RCC 7860 (cell line): ENCODE results near the gene ABCA3.
"Not testable (repeated sequence)": the region's sequence is repeated elsewhere in the genome, so short reads cannot be mapped to it uniquely, and the experiment has no call there.

ENCODE experiments used
- DNase-seq: peaks from one replicate; pipeline ENCODE4 v3.0.0-alpha.2; 2015; ENCODE audit warnings: low spot score
- FAIRE-seq: peaks from 2 replicates; lab custom pipeline; 2012; peaks lifted over from hg19 to GRCh38; lab: Jason Lieb, UNC

The ABCA3 gene

DNA sequence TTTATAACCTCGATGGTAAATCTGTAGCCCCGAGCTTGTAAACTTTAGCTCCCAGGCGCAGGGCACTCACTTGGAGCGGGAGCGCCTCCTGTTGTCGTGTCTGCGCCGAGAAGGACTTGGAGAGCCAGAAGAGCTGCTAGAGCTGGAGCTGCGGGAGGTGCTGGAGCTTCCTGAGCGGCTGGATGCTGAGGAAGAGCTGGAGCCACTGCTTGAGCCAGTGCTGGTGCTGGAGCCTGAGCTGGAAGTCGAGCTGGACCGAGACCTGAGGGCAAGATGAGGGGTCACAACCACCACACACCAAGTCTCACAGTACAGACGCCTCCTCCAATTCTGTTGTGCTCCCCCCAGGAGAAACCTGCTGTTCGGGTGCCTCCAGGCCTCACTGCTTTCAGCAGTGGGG, 77.5 kb downstream of the ABCA3 start:
- not testable (repeated sequence) for DNase-seq, FAIRE-seq

DNA sequence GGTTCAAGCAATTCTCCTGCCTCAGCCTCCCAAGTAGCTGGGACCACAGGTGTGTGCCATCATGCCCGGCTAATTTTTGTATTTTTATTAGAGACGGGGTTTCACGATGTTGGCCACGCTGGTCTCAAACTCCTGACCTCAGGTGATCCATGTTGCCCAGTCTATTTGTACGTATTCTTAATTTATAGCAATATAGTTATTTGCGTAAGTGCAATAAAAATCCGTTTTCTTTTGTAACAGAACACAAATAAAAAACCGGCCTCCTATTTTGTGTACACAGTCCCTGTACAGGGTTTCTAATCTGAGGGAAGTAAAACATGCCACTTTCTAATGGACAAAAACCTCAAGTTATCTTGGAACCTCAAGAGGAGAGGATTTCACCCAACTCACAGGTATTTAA, 80.3 kb downstream of the ABCA3 start:
- FAIRE-seq (no peak), DNase-seq (no peak)

DNA sequence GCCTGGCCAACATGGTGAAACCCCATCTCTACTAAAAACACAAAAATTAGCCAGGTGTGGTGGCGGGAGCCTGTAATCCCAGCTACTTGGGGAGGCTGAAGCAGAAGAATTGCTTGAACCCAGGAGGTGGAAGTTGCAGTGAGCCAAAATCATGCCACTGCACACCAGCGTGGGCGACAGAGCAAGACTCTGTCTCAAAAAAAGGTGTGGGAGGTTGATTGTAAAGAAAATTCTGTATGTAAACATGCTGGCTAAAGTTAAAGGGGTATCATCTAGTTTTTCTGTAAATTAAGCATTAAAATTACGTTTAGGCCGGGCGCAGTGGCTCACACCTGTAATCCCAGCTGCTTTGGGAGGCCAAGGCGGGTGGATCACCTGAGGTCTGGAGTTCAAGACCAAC, 82.0 kb downstream of the ABCA3 start:
- DNase-seq, FAIRE-seq: not testable (repeated sequence)

DNA sequence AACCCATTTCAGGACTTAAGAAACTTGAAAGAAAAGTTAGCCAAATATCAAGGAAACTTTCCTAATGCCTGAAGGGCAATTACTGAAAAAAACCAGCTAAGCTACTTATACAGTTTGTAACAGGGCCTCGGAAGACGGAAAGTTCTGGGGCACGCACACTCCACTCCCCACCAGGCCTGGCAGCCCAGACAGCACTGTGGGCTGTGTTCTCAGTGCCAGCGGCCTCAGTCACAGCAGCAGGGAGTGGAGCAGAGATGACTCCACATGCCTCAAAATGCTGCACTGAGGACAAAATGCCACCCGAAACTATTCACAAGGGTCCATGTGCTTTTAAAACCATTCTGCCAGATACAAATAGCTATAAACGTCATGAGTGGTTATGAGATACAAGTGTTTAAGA, 82.8 kb downstream of the ABCA3 start:
- FAIRE-seq (no peak), DNase-seq (no peak)

DNA sequence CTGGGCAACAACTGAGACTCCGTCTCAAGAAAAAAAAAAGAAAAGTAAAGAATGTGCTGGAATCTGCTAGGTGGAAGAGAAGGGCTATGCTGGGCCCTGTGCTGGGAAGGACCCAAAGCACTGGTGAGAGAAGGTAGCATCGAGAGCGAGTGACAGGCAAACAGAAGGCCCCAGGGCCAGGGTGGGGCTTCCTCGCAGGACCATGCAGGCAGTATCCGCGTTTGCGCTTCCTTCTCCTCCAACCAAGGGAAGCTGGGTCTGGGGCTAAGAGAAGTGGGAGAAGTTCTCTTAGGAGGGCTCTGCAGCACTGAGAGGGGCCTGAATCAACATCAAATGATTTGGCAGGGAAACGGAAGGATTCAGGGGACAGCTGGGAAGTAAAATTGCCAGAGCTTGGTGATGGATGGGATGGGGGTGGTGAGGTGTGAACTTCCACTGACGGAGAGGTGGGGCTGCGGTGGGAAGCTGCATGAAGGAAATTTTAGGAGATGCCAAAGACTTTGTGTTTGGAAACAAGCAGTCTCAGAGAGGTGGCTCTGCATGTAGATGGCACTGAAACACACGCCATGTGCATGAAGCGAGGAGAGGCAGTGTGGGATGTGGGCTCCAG, 83.9 kb downstream of the ABCA3 start:
- no peak for FAIRE-seq
- no peak for DNase-seq

DNA sequence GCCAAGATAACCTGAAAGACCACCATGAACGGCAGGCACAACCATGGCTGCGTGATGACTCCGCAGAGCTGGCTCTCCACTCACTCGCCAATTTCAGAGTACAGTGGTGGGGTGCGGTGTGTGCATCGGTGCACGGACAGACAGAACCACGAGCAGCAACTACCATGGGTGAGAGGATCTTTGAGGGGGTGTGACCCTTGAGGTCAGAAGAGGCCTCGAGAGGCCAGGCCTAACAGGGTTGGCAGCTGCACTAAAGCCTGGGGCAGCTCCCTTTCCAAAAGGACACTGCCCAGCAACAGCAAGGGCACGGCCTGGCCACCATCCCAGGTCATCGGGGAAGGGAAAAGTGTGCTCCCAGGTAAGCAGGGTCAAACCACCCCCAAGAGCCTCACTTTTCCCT, 87.2 kb downstream of the ABCA3 start:
- FAIRE-seq: no peak
- no peak for DNase-seq

DNA sequence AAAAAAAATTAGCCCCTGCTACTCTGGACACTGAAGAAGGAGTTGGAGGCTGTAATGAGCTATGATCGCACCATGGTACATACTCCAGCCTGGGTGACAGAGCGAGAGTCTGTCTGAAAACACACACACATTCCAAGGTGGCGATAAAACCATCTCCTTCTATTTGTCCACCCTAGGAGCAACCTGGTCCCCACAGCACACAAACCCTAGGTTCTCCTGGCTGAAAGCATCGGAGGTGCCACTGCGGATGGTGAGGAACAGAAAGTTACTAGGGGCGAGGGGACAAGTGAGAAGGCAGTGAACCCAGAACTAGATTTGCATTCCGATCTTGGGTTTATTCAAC, 87.8 kb downstream of the ABCA3 start:
- no peak for FAIRE-seq
- DNase-seq: peak; percentile 30

DNA sequence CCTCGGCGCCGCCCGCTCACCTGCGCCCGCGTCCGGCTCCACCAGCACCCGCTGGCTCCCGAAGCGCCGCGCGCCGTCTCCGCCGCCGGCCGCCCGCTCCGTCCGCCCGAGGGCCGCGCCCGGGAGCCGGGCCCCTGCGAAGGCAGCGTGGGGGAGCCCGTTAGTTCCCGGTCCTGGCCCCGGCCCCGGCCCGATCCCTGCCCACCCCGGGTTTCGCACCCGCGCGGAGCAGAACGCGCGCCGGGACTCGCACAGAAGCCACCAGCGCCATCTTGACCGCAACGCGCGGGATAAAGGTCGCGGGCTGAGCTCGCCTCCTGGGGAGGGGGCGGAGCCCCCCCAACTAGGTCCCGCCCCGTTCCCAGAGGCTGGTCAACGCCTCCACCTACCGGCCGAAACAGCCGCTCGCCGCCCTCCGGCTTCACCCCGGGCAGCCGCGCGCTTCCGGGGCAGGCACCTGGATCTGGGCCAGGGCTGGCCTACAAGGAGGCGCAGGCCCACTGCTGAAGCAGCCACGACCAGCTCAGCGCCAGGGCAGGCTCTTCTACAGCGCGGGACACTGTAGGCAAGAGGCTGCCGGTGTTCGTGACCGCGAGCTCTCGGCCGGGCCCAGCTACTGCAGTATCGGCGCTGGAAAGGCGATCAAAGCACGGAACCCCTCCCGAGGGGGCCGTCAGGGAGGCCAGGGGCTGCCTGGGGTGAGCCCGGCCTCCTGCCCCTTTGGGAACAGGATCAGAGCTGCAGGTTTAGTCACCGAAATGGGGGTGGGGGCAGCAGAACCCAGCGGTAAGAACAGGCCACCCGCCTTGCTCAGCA, 89.0 kb downstream of the ABCA3 start, which contains the start of gene ECI1:
Gene ECI1 (minus strand): TSS at position 292 of the 816 bp plus-strand sequence. CDS start 21 bp downstream, at position 271.
- peak; percentile 94 for DNase-seq
- FAIRE-seq: peak; percentile 85

DNA sequence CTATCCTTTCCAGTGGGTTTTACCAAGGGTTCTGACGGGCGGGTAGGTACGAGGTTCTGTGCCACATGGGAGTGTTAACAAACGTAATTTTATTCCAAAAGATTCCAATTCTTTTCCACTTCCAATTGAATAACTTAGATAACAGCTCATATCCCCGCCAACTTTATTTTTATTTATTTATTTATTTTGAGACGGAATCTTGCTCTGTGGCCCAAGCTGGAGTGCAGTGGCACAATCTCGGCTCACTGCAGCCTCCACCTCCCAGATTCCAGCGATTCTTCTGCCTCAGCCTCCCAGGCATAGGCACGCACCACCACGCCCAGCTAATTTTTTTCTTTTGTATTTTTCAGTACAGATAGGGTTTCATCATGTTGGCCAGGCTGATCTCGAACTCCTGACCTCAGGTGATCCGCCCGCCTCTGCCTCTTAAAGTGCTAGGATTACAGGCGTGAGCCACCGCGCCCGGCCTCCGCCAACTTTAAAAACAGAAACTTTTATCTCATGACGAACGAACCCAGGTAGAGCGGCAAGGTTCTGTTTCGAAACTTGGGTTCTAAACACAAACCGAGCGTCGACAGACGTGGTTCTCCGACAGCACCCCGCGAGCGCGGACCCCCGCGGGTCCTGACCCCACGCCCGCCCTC, 89.8 kb downstream of the ABCA3 start:
- DNase-seq: peak; percentile 35

DNA sequence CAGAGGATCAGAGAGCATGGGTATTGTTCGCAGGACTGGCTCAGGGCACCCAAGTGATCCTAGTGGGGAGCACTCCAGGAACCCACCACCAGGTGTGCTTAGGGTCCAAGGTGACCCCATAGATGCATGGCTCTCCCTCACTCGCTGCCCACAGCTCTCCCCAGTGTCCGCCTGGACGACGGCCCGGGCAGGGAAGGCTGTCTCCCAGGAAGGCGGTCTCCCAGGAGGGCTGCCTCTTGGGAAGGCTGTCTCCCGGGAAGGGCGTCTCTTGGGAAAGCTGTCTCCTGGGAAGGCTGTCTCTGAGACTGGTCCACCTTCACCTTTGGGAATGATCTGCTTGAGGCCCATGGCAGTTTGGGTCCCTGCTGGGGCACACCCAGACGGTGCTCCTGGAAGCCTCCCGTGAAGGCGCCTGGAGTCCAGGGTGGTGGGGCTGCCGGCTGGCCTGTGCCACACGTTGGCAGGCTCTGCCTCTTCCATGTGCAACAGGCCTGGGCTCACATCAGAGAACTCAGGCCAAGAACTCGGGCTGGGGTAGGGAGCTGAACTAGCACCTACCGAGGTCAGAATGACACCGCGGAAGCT, 94.1 kb downstream of the ABCA3 start:
- no peak for FAIRE-seq

More for the DNA sequence above, 89.8 kb downstream of the ABCA3 start:
- FAIRE-seq: no peak

DNA sequence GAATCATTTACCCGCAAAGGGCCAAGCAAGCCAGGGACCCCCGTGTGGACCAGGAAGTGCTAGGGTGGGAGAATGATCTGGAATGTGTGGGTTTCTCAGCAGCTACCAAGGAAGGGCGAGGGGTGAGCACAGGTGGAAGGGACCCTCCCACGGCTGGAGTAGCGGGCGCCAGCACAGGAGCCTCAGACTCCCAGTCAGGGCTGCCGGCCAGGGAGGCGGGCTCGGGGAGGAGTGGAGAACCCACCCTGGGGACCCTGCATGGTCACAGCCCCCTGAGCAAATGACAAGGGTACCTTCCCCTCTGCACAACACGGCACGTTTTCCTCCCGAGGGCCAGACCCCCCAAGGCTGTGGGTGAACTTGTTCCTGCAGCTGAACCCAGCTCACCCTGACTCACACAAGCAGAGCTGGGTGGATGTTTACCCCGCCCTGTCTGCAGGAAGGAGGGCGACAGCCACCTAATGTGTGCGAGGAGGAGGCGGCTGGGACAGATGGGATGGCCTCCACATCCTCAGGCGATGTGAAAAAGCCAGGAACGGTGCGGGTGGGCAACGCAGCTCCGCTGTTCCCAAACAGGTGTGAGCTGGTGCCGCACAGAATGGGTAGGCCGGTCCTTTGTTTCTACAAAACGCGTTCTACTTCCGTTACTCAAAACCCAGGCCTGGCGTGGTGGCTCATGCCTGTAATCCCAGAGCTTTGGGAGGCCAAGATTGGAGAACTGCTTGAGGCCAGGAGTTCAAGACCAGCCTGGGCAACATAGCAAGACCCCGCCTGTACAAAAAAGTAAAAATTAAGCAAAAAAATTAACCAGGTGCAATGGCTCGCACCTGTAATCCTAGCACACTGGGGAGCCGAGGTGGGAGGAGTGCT, 95.4 kb downstream of the ABCA3 start:
- FAIRE-seq (no peak), DNase-seq (no peak)

More for the DNA sequence above, 94.1 kb downstream of the ABCA3 start:
- DNase-seq: no peak

DNA sequence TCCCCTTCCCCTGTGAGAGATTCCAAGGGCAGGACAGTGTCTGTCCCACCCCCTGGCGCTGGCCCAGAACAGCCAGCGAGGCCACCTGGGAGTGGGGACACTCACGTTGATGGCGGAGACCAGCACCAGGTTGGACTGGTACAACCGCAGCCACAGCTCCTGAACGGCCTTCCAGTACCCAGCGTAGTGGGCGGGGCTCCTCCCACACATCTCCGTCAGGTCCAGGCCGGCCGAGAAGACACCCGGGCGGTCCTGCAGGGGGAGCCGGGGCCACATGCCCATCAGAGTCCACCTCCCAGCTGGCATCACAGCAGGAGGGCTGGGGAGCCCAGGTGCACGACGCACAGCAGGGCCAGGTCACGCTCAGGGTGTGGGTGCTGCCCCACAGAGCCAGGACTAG, 96.2 kb downstream of the ABCA3 start:
- no peak for DNase-seq
- FAIRE-seq: no peak

DNA sequence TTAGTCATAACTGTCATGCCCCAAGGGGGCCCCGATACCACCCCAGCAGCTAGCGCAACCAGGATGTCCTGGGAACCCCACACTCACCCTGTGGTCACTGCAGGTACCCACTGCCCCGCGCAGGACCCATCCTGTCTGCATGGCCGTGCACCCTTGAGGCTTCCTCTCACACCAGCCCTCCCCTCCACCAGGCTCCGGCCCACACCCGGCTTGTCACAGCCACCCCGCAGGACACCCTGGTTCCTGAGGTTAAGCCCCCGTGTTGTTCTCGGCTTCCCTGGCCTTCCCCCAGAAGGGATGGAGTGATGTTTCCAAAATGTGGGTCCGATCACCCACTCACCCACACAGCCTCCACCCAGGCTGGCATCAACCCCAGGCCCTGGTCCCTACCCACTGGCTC, 96.7 kb downstream of the ABCA3 start:
- DNase-seq (no peak), FAIRE-seq (no peak)

DNA sequence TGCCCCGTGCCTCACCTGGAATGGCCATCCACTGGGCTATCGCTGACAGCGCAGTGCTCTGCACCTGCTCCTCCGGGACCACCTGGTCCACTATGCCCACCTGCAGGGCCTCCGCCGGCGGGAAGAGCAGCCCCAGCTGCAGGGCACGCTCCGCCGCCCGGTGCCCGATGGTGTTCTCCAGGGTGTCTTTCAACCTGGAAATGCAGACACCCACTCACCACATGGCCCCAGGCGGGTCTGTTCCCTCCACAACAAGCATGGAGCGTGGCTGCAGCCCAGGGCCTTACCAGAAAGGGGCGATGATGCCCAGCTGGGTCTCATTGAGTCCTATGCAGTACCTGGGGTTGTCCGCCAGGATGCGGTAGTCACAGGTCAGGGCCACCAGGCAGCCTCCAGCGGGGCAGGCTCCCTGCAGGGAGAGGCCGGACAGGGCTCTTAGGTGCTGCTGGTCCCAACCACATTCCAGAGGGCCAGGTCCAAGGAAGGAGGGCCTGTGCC, 97.4 kb downstream of the ABCA3 start:
- FAIRE-seq (no peak), DNase-seq (no peak)

DNA sequence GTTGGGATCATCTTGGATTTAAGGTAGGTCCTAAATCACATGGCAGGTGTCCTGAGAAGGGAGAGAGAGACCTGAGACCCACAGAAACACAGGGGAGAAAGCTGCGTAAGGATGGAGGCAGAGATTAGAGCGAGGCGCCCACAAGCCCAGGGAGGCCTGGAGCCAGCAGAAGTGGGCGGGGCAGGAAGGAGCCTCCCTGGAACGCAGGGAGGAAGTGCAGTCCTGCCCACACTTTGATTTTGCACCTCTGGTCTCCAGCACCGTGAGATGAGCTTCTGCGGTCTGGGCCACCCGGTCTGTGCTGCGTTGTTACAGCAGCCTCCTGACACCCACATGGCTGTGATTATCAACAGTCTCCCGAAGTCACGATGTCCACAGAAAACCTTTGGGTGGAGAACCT, 97.9 kb downstream of the ABCA3 start:
- FAIRE-seq (no peak), DNase-seq (no peak)

DNA sequence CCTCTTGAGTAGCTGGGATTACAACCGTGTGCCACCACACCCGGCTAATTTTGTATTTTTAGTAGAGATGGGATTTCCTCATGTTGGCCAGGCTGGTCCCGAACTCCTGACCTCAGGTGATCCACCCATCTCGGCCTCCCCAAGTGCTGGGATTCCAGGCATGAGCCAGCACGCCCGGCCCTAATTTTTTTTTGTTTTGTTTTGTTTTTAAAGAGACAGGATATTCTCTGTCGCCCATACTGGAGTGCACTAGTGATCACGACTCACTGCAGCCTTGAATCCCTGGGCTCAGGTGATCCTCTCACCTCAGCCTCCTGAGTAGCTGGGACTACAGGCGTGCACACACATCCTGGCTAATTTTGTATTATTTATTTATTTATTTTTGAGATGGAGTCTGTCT, 100.2 kb downstream of the ABCA3 start:
- DNase-seq, FAIRE-seq: not testable (repeated sequence)

DNA sequence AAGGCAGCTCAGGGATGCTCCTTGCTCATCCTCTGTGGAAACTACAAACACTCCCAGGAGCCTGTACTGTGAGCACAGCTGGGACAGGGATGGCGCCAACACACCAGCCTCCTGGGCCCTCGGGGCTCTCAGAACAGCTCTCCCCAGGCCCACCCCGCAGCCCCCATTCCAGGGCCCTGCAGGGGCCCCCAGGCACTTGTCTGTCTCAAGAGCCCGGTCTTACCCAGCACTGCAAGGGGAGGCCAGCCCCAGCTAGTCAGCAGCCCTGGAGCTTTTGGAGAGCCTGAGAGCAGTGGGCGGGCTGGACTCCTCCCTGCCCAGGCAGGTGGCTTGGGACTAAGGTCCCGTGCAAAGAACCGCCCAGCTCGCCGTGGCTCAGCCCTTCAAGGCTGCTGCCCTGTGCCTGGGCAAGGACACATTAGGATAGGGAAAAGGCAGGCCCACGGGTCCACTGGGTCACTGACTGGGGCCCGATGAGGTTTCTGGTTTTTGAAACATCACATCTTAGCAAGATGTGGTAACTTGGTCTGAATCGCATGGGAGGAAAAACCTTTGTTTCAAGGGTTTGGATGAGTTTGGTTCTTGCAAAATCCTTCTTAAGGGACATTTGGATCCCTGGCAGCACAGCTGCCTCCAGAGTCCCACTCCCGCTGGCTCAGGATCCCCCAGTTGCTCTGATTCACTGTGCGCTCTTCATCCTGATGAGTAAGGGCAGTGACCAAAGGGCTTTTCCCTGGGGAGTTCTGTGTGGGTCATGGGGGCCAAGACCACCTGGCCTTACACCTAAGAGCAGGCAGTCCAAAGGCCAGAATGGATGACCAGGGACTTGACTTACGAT, 101.5 kb downstream of the ABCA3 start:
- FAIRE-seq: no peak

DNA sequence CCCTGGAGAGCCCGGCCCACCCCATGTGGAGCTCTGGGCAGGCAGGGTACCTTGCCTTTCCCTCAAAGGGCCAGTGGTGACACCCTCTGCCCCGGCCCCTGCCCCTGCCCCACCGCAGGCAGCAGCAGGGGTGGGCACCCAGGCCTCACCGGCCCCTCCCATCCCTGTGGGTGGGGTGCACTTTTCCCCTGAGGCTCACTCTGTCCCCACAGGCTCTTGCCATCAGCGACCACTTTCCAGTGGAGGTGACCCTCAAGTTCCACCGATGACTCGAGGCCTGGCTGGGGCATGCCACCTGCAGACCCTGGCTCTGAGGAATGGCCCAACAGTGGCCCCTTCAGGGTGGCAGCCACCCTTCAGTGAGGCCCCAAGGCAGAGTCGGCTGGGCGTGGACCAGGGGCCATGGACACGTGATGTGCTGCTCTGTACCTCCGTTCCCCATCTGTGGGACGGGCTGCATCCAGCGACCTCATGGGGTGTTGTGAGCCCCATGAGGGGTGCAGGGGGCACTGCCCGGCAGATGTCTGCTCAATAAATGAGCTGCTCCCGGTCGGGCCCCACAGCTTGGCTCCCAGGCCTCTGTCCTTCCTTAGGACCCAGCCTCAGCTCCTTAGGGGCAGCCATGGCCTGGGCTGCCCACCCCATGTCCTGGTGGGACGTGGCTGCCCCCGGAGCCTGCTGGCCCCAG, 102.2 kb downstream of the ABCA3 start:
- FAIRE-seq (no peak), DNase-seq (no peak)

More for the DNA sequence above, 101.5 kb downstream of the ABCA3 start:
- DNase-seq: no peak
